Neutrophil (primary cell): Measurements from ENCODE around the gene BMPR1A.
"Not testable (repeated sequence)": the region's sequence is repeated elsewhere in the genome, so short reads cannot be mapped to it uniquely, and the experiment has no call there.

Source experiments
- H3K27ac ChIP-seq: fragments of 200-600 bp; sonication (generic); 2 replicates; pipeline ENCODE4 v1.5.1; 2016; ENCODE audit warnings: mild to moderate bottlenecking, moderate library complexity
- H3K27me3 ChIP-seq: fragments of 200-600 bp; sonication (generic); 2 replicates; pipeline ENCODE4 v1.6.0; 2016; ENCODE audit warnings: mild to moderate bottlenecking
- H3K36me3 ChIP-seq: fragments of 200-600 bp; sonication (generic); 2 replicates; pipeline ENCODE4 v1.5.1; 2017
- H3K4me1 ChIP-seq, 2 experiments: fragments of 200-600 bp in 1 of 2; sonication (generic) in 1 of 2; 1 replicate in 1 of 2; 2 replicates in 1 of 2; pipeline versions ENCODE4 v1.5.1 to v1.6.1; 2013 to 2016; ENCODE audit warnings: low read depth in 1 of 2, low read length in 1 of 2, mild to moderate bottlenecking in 1 of 2, moderate library complexity in 1 of 2; ENCODE audit not compliant: control insufficient read depth in 1 of 2, insufficient read depth in 1 of 2
- H3K4me3 ChIP-seq, 2 experiments: fragments of 200-600 bp in 1 of 2; sonication (generic) in 1 of 2; 1 replicate in 1 of 2; 2 replicates in 1 of 2; pipeline ENCODE4 v1.5.1; 2013 to 2016; ENCODE audit warnings: low read depth in 1 of 2, low read length in 1 of 2, mild to moderate bottlenecking in 1 of 2, moderate library complexity in 1 of 2
- H3K9me3 ChIP-seq: fragments of 200-600 bp; sonication (generic); 2 replicates; pipeline ENCODE4 v1.5.1; 2016
- TF ChIP-seq, protein P1 (sequence below): fragments of 200-600 bp; sonication (generic); IDR thresholded peaks from 2 replicates; pipeline ENCODE4 v1.5.1; 2016; ENCODE audit warnings: antibody characterized with exemption

BMPR1A gene

DNA sequence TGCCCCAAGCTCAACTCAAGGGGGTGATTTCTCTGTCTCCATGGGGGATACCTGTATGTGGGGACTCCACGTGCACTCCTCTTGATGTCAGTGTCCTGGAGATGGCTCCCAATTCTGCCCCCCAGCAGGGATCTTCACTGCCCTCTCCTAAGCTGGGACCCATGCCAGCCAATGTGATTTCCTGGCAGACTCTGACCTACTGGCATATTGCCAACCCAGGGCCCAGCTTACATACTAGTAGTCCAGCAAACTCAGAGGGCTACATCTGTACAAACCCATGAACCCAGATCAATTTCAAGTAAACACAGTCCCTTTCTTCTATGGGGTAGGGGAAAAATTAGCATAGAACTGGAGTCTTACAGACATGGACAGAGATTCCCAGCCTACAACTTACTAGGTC, 26.2 kb upstream of the BMPR1A start:
- Histone ChIP-seq H3K27me3 (peaks cover 28% of the 10 kb centered on the region), H3K27ac (no peak overlapping the region), H3K36me3 (no peaks in the 10 kb centered on the region), H3K4me1 (no peaks in the 10 kb centered on the region), H3K9me3 (no peaks in the 10 kb centered on the region), H3K4me3 (no peak overlapping the region)
- TF ChIP-seq, protein P1, sequence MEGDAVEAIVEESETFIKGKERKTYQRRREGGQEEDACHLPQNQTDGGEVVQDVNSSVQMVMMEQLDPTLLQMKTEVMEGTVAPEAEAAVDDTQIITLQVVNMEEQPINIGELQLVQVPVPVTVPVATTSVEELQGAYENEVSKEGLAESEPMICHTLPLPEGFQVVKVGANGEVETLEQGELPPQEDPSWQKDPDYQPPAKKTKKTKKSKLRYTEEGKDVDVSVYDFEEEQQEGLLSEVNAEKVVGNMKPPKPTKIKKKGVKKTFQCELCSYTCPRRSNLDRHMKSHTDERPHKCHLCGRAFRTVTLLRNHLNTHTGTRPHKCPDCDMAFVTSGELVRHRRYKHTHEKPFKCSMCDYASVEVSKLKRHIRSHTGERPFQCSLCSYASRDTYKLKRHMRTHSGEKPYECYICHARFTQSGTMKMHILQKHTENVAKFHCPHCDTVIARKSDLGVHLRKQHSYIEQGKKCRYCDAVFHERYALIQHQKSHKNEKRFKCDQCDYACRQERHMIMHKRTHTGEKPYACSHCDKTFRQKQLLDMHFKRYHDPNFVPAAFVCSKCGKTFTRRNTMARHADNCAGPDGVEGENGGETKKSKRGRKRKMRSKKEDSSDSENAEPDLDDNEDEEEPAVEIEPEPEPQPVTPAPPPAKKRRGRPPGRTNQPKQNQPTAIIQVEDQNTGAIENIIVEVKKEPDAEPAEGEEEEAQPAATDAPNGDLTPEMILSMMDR = no peak

DNA sequence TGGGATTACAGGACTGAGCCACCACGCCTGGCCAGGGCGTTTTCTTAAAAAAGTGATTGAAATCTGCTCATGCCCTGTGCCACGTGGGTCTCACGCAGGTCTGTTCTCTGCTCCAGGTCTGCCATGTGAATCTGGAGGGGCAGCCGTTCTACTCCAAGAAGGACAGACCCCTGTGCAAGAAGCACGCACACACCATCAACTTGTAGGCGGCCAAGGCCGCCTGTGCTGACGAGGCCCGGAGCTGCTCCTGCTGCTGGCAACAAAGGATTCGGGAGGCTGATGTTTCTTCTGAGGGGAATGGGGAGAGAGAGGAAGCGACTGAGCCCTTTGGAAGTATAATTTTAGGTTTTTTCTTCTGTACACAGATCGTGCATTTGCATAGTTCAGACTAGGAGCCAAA, 23.6 kb upstream of the BMPR1A start:
- TF ChIP-seq, protein P1 = no peak
- Histone ChIP-seq H3K27me3 (peaks cover 11% of the 10 kb centered on the region), H3K9me3 (no peaks in the 10 kb centered on the region), H3K4me1 (no peaks in the 10 kb centered on the region), H3K4me3 (no peak overlapping the region), H3K27ac (no peak overlapping the region), H3K36me3 (no peaks in the 10 kb centered on the region)

DNA sequence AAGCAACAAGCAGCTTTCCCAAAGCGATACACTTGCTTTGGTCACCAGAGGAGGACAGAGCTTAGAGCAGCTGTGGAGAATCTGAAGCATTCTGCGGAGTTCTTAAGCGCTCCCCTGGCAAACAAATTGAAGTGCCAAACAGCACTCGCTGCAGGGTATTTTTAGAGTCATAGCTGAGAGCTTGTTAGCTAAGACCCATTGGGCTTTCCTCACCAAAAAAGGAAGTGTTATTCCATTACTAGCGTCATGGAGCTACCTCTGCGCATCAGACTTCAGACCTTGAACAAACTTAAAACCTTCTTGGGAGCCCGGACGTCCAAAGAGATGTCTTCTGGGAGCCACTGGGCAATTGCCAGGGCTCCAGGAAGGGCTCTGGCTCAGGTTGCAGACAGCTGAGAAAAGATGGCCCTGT, 23.2 kb upstream of the BMPR1A start:
- Histone ChIP-seq H3K4me1 (no peaks in the 10 kb centered on the region), H3K9me3 (no peaks in the 10 kb centered on the region), H3K27ac (no peak overlapping the region), H3K36me3 (no peaks in the 10 kb centered on the region), H3K4me3 (no peak overlapping the region), H3K27me3 (peaks cover 11% of the 10 kb centered on the region)
- TF ChIP-seq, protein P1 = no peak

DNA sequence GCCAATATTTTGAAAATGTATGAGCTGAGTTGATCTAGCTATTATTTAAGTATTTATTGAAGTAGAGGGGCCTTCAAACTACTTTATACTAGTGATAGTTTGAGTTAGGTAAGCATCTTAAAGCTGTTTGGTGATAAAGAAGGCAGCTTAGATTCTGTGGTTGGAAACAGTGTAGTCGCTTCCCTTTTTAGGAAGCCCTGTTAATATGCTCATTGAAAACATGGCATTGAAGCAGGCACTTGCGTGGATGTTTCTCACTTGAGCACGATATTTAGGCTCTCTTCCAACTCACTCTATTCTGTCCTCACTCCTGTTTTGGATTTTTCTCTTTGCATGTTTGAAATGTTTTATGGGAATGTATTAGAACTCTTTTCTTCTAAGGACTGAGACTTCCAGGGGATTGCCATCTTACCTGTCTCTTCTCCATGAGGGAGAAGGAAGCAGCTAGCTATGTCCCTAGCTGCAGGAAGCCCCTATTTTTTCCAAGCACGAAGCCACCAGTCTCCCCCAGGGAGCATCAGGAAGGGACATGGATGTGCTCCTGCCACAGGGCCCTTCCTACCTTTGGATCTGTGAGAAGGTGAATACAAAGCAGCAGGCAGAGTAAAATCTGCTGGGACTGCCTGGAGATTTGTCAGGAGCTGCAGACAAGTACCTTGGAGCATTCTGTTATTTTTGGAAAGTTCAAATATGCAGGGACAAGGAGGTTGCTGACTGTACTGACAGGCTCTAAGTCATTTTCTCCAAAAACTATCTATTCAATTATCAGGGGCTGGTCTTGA, 22.0 kb upstream of the BMPR1A start:
- Histone ChIP-seq H3K36me3 (no peaks in the 10 kb centered on the region), H3K4me3 (no peak overlapping the region), H3K9me3 (no peaks in the 10 kb centered on the region), H3K4me1 (no peaks in the 10 kb centered on the region), H3K27ac (no peak overlapping the region), H3K27me3 (peaks cover 11% of the 10 kb centered on the region)
- TF ChIP-seq, protein P1 = no peak

DNA sequence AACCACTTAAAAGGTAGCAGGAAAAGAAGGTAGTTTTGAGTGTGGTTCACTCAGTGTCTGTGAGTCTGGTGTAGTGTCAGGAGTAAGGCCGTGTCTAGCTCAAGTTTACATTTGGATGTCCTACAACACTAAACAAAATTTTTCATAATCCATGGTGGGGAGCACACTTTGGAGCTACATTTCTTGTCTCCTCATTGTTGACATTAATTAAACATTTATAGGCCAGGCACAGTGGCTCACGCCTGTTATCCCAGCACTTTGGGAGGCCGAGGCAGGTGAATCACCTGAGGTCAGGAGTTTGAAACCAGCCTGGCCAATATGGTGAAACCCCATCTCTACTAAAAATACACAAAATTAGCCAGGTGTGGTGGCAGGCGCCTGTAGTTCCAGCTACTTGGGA, 21.1 kb upstream of the BMPR1A start:
- H3K9me3 ChIP-seq, H3K4me1 ChIP-seq, H3K27ac ChIP-seq, H3K4me3 ChIP-seq, H3K36me3 ChIP-seq: not testable (repeated sequence)
- peaks cover 11% of the 10 kb centered on the region for H3K27me3 ChIP-seq

DNA sequence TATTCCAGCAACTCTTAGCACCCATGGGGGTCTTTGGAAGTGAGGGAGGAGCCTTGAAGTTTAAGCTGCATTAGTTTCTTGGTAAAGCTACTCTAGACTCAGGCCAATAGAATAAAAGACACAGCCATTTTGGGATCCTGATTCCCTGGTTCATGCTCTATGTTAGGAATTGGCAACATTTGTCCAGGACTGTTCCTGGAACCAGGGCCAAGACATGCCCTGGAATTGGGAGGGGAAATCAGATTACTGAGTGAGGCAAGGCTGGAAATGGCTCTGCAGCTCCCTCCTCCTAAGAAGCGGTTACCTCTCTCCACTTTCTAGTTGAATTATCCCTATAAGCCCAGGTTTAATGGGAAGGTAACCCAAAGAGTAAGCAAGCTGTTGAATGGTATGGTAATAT, 14.2 kb upstream of the BMPR1A start:
- Histone ChIP-seq H3K27me3 (peaks cover 31% of the 10 kb centered on the region), H3K36me3 (no peaks in the 10 kb centered on the region), H3K27ac (no peak overlapping the region), H3K9me3 (no peaks in the 10 kb centered on the region), H3K4me3 (no peak overlapping the region), H3K4me1 (no peaks in the 10 kb centered on the region)
- TF ChIP-seq, protein P1 = no peak
